ENCODE data around the gene KCNT1. TPM values are rescaled to one million over a fixed set of nuclear protein-coding genes. Genes with fewer than 3 reads are reported as not detected.

KCNT1 gene
- total RNA-seq, 2 donors from 2014 or later = 0.08 TPM; not detected in 1

- DNase-seq = no peak
- intact Hi-C loops (cut with DNase I) = no loop called here
- no peaks in the 10 kb centered on the region for H3K4me1 ChIP-seq
- H3K9me3 ChIP-seq = no peaks in the 10 kb centered on the region
- no peaks in the 10 kb centered on the region for H3K36me3 ChIP-seq
- TF ChIP-seq CTCF (IDR thresholded peaks at IDR 0.05) = no peak
- no peak overlapping the region for H3K4me3 ChIP-seq
- no peak overlapping the region for H3K9ac ChIP-seq (ENCODE audit: low read depth in 2 of 2, low read length in 2 of 2)
- no peak overlapping the region for H3K27ac ChIP-seq
- no peaks in the 10 kb centered on the region for H3K27me3 ChIP-seq
These were observed 88.4 kb downstream of the KCNT1 start for GRCh38 chr9:135790356-135790755.

GRCh38 chr9:135790850-135791249 lies 88.9 kb downstream of the KCNT1 start:
- no peak overlapping the region for H3K9ac ChIP-seq (ENCODE audit: low read depth in 2 of 2, low read length in 2 of 2)
- TF ChIP-seq CTCF (IDR thresholded peaks at IDR 0.05) = no peak

GRCh38 chr9:135791431-135792267 lies 89.7 kb downstream of the KCNT1 start:
- intact Hi-C loops (cut with DNase I) = no loop called here
- H3K27me3 ChIP-seq = no peaks in the 10 kb centered on the region
- H3K36me3 ChIP-seq = no peaks in the 10 kb centered on the region
- DNase-seq = no peak
- no peak overlapping the region for H3K4me3 ChIP-seq
- no peak overlapping the region for H3K27ac ChIP-seq
- H3K4me1 ChIP-seq = no peaks in the 10 kb centered on the region
- no peak overlapping the region for H3K9ac ChIP-seq (ENCODE audit: low read depth in 2 of 2, low read length in 2 of 2)
- TF ChIP-seq CTCF (IDR thresholded peaks at IDR 0.05) = no peak
- no peaks in the 10 kb centered on the region for H3K9me3 ChIP-seq

More at GRCh38 chr9:135790850-135791249, 88.9 kb downstream of the KCNT1 start:
- DNase-seq = no peak
- H3K4me1 ChIP-seq = no peaks in the 10 kb centered on the region
- H3K27me3 ChIP-seq = no peaks in the 10 kb centered on the region
- intact Hi-C loops (cut with DNase I) = no loop called here
- H3K36me3 ChIP-seq = no peaks in the 10 kb centered on the region
- no peak overlapping the region for H3K4me3 ChIP-seq
- H3K27ac ChIP-seq = no peak overlapping the region
- H3K9me3 ChIP-seq = no peaks in the 10 kb centered on the region

- Histone ChIP-seq H3K27ac (no peak overlapping the region), H3K36me3 (no peaks in the 10 kb centered on the region), H3K9ac (ENCODE audit: low read depth in 2 of 2, low read length in 2 of 2) (no peak overlapping the region), H3K27me3 (no peaks in the 10 kb centered on the region), H3K4me3 (no peak overlapping the region), H3K4me1 (no peaks in the 10 kb centered on the region), H3K9me3 (no peaks in the 10 kb centered on the region)
- TF ChIP-seq CTCF (IDR thresholded peaks at IDR 0.05) = no peak
- intact Hi-C loops (cut with DNase I) = no loop called here
- no peak for DNase-seq
These were observed 90.5 kb downstream of the KCNT1 start for GRCh38 chr9:135792268-135793128.

GRCh38 chr9:135793221-135794056 lies 91.5 kb downstream of the KCNT1 start:
- Histone ChIP-seq H3K27ac (no peak overlapping the region), H3K9me3 (no peaks in the 10 kb centered on the region), H3K36me3 (no peaks in the 10 kb centered on the region), H3K4me3 (no peak overlapping the region), H3K27me3 (no peaks in the 10 kb centered on the region), H3K4me1 (no peaks in the 10 kb centered on the region), H3K9ac (ENCODE audit: low read depth in 2 of 2, low read length in 2 of 2) (no peak overlapping the region)
- no peak for DNase-seq
- TF ChIP-seq CTCF (IDR thresholded peaks at IDR 0.05) = no peak
- intact Hi-C loops (cut with DNase I) = no loop called here

All from colonic mucosa (tissue), 4 donors.